Measurements from ENCODE around the gene STX10.

GRCh38 chr19:13112555-13112954 is 37.6 kb downstream of the STX10 start:
- no peak for TF ChIP-seq POLR2A (IDR thresholded peaks at IDR 0.05; ENCODE audit: low read depth, low read length)
- TF ChIP-seq CTCF (IDR thresholded peaks at IDR 0.05; ENCODE audit: extremely low read depth in 1 of 2, insufficient read depth in 1 of 2, low read depth in 1 of 2, low read length in 2 of 2): no peak

Data from endothelial cell of umbilical vein (primary cell).